Central memory CD4-positive, alpha-beta T cell (primary cell): Measurements from ENCODE around the gene RPS6KA2.

ENCODE experiments used
- DNase-seq: peaks from one replicate; pipeline ENCODE4 v3.0.0; 2022

Gene RPS6KA2

DNA sequence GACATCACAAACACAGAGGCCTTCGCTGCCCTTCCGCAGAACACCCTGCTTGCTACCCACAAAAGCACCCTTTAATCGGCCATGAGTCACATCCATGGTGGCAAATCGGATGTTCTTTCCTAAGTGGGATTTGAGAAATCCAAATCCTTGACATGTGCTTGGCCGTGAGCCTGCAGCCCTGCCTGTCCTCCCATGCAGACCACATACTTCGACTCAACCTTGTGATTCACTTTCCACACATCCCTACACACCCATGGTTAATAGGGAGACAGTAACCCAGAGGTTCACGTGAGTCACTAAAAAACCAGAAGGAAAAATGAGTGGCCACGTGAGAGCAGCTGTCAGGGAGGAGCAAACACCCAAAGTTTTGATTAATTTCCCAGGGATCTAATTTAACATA is 59.9 kb downstream of the RPS6KA2 start:
- no peak for DNase-seq

DNA sequence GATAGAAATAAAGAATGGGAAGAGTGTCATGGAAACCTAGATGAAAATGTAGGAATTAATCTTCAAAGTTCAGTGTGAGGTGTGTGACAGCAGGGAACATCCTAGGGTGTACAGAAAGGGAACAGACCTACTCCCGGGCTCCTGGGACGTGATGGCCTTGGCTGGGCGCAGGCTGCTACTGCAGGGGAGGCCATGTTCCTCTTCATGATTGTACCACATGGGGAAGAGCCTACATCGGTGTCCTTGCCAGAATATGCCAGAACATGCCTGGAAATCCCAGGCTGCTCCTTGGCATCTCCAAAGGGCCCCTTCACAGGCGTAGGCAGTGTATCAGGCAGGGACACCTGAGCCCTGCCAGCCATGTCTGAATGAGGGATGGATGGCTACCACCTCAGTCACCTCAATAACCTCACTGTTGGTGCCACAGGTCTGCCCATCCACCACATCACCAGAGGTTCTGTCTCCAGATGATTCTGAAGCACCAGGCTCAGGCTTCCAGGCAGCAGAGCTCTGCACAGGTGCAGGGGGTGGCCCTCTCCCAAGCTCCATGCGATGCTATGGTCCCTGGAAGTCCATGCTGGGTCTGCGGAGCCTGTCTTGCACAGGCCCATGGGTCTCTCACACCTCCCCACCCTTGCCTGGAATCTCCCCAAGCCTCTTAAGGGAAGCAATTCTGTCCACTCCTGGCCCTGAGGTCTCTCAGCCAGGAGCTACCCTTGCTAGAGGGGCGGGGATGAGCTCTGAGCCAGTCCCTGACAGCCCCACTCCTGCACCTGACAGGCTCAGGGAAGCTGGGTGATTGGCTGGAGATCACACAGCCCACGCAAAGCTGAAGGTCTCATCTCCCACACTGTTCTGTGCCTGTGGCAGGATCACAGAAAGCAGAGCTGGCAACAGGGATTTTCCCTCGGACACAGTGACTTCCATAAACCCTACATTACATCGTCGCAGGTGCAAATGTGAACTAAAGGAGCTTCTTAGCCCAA is 60.7 kb downstream of the RPS6KA2 start:
- DNase-seq = no peak

DNA sequence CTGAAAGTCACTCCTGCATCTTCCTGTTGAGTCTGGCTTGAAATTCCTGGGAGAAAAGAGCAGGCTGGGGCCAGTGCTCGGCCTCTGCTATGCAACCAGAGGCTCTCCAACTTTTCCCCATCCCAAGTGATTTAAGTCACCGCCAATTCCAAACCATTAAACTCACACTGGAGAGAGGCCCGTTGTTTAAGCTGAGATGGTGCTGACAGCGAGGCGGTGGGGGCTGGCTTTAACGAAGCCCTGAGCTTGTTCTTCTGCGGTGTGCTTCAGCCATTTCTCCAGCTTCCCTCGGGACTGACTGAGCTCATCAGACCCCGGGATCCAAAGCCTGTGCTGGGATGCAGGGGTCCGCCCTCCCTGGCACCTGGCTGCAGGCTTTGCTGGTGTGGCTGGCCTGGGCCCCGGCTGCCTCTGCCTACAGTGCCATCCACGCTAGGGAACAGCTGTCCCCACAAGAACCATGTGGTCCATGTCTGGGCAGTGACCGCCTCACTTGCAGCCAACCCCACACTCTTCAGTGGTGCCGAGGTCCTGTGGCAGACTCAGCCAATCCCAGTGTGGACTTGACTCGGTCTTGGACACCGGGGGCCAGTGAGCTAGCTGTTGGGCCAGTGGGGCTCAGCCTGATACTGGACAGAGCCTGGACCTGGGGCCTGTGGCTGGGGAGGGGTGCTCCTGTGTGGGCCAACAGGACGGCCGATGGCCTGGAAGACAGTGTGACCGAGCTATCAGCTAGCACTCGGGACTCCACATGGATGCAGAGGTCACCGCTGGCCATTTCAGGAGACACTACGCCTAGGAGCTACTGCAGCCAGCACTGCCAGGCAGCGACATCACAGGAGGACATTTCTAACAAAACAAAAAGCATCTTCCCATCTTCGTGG is 61.7 kb downstream of the RPS6KA2 start:
- no peak for DNase-seq

DNA sequence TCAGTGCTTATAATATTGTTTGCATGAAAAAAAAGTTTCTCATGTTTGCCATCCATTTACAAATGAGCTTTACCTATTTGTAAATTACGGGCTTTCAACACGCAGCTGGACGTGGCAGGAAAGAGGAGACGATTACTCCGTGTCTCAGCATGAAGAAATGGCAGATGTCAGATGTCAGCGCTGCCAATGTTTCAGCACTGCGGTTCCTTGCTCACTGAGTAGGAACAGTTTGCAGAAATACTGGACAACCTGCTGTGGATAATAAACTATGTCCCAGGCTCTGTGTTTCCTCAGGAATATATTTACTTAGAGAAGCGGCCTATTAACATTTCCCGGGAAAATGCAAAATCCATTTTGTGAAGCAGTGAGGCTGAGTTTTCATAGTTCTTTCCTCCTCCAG is 63.2 kb downstream of the RPS6KA2 start:
- DNase-seq = no peak

DNA sequence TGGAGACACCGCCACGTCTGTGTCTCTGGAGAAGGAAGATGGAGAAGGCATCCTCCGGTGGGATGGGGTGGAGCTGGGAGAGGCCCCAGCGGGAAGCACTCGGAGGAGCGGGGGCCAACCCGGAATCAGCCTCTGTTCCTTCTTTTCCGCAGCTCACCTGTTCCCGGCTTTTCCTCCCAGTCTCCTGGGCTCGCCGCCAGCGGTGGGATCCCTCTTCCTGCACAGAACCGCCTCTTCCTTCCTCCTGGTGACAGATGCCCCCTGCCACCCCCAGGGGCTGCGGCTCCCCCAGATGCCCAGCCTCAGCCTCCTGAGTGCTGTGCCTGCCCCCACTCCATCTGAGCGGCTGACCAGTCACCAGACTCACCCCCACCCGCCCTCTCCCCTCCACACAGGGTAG is 63.9 kb downstream of the RPS6KA2 start:
- no peak for DNase-seq

DNA sequence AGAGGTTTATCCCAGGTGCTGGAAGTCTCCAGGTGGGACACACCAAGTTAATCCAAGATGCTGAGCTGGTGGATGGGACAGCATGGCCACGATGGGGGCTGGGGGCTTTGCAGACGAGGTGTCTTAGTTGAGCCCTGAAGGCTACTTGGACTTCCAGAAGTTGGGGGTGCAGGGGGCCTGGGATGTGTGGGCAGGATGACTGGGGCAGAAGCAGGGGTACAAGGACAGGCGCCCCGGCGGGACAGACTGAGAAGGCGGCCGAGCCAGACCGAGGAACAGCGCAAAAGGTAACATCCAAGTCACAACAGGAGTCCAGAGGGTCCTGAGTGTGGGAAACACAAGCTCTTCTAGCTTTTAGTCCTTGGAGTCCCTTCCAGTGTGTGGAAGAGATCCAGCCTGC is 64.3 kb downstream of the RPS6KA2 start:
- no peak for DNase-seq

DNA sequence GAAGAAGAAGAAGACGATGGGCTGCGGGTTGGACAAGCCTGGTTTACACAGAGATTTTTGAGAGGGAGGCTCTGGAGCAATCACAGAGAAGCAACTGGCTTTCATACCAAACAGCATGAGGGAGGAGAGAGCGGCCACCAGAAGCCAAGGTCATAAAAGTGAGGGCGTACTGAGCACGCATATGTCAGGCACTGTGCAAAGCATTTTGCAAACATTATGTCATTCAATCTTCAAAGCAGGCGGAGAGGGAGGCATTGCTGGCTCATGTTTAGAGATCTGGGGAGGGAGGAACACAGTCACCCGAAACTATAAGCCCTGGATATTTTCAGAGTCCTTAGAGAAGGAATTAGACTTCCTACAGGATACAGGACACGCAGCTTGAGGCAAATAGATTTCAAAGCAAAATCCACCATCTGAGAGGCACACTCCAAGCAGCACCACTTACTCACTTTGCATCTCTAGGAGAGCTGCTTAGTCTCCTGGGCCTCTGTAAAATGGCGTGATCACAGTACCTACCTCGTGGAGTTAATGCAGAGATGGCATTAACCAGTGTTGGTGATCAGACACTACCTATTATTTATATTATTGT is 65.2 kb downstream of the RPS6KA2 start:
- DNase-seq = no peak

DNA sequence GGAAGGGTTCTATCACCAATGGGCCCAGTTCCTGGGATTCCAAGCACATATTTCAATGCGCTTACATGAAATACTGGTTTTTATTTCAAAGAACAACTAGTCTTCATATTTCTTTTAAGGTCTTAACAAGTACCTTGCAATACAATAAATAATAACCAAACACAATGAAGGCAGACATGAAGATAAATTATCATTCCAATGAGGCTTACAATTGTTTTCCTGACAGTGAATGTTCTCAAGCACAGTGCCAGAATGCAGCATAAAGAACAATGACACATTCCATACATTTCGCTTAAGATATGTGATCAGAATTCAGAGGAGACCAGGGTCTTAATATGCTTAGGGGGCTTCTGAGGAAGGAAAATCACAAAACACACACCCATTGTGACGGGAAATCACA is 66.8 kb downstream of the RPS6KA2 start:
- no peak for DNase-seq

DNA sequence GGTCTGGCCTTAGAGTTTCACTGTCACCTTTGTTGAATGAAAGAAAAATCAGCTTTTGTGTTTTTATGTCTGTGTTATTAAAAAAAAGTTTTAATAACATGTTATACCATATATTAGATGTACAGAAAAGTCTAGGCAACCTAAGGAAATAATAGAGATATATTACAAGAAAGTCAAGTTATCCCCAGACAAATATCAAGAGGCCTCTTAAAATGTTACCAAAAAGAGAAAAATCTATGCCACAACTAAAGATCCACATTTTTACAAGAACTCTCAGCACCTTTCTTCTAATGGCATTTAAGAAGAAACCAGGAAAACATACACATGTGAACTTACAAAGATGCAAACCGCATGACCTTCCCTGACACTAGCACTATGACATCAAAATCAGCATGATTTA is 67.4 kb downstream of the RPS6KA2 start:
- no peak for DNase-seq

DNA sequence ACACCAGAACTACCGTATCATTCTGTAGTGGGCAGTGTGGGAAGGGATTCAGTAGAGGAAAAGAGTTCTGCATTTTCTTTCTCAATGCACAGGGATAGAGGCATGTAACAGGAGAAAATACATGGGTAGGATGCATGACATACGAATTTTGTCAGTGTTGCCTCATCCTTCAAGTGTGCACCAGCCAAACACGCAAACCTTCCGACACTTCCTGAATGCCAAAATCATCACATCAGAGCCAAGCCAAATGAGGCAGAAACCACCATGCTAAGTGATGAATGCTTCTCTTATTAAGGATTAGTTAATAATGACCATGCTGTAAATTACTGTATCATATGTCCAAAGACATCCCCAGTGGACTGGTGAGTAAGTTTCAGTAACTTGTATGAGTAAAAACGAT is 67.8 kb downstream of the RPS6KA2 start:
- DNase-seq = no peak

DNA sequence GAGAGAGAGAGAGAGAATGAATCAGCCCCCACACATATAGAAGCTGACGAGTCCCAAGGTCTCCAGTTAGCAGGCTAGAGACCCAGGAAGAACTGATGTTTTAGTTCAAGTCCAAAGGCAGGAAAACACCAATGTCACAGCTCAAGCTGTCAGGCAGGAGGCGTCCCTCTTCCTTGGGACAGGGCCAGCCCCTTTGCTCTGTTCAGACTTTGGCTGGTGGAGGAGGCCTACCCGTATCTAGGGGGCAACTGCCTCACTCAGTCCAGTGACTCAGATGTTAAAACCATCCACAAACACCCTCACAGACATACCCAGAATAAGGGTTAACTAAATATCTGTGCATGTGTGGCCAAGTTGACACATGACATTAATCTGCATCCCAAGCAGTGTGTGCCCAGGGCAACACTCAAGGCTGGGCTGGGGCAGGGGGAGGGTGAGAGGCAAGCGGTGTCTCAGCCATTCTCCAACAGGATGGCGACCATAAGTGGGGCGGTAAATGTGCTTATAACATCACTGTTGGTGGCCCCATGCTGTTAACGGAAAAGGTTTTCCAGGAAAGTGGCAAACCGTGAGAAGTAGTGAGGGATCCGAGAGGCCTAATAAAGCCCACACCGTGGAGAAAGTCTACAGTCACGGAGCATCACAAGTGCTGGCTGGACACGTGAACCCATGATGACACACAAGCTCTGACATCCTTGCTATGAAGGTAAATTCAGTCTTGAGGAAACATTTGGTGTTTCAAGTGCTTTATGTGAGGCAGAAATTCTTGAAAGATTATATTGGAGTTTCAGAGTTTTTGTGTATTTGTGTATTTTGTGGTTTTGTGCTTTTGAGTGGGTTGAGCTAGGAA is 68.7 kb downstream of the RPS6KA2 start:
- DNase-seq = no peak

DNA sequence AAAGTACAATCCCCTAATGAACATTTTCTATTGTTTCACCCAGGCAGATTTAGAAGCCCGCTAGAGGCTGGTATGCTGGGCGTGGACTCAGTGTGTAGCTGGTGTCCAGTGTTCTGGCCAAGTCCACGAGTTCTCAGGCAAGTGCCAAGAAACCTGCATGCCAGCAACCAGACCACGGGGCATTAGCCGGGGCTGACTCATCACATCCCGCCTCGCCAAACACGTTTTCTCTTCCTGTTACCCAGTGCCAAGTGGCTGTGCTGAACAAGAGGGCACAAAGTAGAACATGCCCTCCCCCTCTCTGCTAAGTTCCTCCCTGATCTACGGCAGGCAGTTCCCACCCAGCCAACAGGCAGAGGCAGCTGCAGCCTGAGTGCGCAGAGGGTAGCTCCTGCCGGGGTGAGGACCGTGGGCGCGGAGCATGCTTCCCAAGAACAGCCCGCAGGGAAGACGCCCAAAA is 70.2 kb downstream of the RPS6KA2 start:
- DNase-seq = no peak

DNA sequence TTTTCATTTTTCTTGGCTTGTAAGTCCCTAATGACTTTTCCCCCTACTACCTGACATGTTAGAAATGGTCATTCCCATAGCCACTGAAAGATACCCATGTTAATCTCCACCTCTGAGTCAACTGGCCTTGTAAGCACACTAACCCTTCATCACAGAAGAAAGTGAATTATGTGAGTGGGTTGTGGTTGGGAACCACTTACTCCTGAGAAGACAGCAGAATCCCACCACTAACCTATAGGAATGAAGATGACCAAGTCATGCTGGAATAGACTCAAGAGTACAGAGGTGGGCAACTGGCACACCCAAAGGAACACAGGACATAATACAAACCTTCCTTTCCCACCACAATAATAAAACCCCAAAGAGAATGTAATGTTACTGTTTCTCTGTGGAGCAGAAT is 70.7 kb downstream of the RPS6KA2 start:
- DNase-seq = no peak

DNA sequence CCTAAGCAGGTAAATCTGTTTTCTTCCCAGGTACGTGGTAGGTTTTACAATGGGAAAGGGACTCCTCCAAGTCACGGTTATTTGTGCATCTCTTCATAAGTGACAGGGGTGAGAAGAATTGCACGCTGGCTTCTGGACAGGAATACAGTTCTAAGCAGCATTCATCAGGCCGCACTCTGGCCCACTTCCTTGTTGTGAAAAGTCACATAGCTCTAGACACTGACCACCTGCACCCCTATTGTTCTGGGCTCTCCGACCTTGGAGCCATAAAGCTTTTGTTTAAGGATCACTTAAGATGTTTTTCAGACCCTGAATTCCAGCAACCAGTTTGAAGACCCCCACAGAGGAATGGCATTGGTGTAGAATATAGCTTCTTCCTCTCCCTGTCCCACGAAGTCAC is 72.0 kb downstream of the RPS6KA2 start:
- no peak for DNase-seq

DNA sequence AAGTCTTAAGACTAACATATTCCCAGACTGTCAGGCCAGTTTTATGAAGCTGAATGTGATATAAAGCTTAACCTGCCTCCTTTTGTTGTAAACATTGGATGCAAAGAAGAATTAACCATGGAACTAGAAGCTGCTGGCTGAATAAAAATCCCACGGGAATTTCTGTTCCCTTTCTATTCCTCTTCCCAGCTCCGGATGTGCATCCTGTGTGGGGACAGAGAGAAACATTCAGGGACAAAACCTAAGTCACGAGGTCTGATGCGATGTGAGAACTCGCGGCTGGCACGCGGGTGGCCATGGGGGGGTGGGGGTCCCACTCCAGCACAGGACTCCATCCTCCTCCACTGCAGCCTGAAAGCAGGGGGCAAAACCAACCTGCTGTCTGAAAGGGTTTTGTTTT is 72.7 kb downstream of the RPS6KA2 start:
- DNase-seq = no peak

DNA sequence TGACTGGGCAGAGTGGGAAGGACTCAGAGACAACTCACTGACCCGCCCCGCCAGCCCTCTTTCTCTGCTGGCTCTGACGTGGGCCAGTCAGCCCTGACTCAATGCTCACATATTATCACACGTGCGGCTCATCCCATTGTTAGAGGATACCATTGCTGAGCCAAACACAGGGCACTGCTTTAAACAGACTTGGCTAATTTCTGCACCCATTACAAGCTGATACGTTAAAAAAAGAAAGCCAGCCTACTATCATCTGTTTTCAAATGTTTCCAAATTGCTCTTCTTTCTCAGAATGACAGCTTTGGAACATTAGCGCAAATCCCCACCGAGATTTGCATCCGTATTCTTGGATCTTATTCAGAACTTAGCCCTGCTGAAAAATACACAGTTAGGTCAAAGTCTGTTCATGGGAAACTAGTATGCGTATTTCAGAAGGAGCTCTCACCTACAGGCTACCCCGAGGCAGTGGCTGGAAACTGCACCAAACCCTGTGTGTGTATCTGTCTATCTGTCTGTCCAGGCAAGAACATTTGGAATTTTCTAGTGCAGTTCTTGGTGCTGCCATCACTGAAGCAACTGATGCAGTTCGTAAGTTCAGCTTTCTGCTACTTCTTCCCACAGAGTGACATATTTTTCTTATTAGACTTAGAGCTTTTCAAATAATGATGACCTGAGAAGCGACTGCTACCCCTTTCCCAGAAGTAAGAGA is 73.3 kb downstream of the RPS6KA2 start:
- DNase-seq = no peak

DNA sequence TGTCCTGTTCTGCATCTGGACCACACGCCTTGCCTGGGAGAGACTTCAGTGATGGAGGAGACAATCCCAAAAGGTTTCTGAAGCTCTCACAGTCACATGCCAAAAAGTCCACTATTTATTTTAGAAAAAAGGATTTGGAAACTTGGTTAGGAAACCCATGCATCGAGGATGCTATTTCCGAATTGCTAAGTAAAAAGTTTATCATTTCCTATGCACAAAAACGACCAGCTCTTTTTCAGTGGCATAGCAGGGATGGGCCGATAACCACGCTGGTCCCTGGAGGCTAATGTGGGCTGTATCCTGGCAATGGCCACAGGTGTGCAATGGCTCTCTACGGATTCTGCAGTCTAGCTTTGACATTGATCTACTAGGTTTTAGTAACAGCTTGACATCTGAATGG is 74.5 kb downstream of the RPS6KA2 start:
- DNase-seq = no peak

DNA sequence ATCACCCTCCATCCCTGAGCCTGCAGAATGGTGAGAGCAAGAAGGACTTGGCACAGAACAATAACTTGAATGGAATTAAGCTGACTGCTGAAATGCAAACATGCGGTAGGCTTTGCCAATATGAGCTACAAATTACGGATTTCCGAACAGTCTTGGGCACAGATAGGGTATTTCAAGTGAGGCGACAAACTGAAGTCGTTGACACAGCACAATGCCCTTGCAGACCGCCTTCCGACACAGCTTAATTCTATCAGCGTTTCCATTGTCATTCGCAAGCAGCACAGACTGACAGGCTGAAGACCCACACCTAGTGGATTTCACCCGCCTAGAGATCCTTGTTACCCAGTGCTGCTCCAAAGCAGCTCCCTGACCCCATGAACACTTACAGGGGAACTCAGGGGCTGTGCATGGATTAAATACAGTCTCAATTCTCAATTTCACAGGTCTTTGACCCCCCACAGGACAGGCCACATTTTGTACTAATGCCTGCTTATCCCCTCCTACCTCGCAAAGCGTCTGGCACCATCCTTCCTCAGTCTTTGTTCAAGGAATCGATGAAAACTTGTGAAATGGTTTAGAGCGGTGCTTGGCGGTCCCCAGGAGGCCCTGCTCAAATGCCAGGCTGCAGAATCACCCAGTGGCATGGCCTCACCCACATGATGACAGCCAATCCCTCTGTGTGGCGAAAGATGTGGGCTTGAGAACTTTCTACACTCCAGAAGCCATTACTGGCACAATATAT is 75.1 kb downstream of the RPS6KA2 start:
- no peak for DNase-seq

DNA sequence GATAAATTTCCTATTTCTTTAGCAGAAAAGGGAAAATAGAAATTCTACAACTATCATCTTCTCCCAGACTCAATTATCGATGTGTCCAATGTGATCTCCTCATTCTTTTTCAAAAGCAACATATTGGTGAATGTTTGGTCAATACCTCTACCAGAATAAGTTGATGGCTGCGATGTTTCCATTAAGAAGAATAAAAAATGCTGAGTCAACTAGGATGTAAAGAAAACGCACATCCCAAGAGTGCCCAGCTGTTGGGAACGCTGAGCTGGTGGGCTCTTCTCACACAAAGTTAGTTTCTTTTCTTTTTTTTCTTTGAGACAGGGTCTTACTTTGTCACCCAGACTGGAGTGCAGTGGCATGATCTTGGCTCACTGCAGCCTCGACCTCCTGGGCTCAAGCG is 80.4 kb downstream of the RPS6KA2 start:
- no peak for DNase-seq

DNA sequence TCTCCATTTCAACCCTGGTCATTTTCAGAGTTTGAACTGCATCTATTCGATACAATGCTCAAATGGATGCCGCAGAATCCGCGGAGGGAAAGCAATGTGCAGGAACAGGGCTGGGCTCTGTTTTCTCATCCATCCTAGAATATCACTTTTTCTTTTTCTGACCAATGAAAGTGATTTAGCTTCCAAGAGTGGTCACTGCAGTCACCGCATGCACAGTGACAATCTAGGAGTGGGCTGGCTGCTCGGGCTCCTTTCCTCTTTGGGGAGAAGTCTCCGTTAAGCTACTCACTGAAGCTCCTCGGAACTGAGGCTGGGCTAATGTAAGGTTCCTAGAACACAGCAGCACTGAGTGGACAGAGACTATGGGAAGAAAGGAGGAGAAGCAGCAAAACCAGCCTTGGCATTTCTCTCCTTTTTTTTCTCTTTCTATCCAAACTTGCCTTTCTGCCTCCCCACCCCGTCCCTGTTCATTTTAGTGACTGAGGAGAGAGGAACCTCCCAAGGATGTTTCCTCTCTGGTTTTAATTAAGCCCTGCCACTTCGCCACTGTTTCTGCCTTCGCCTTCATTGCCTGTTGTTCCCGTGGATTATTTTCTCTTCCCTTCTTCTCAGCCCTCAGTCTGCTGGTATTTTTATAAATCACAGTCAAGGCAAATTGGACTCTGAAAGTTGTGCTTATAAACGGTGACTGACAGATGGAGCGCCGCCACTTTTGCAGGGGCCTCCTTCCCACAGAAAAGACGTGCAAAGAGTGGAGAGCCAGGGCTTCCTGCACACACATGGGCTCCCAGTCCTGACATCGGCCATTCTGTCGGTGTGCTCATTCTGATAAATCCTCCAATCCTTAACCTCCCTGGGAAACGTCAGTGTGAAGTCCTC is 81.7 kb downstream of the RPS6KA2 start:
- DNase-seq = no peak
